T-helper 17 cell (primary cell): Measurements from ENCODE around the gene MXI1. TPM values are rescaled to one million over a fixed set of nuclear protein-coding genes. Genes with fewer than 3 reads are reported as not detected.
A peak's percentile ranks its signal among the peaks of the same experiment; 100 is the strongest.
"Not testable (repeated sequence)": the region's sequence is repeated elsewhere in the genome, so short reads cannot be mapped to it uniquely, and the experiment has no call there.

Experiments
- ATAC-seq: fragments of 150-1000 bp; cut with Tn5 transposase; 2 replicates; pipeline ENCODE4 v1.10.0; 2021; ENCODE audit warnings: mild to moderate bottlenecking, moderate library complexity
- DNase-seq, 3 donors: peaks; one replicate each; pipeline versions ENCODE4 v3.0.0 to v3.0.0-alpha.2; 2020 to 2021
- H3K9me3 ChIP-seq: one replicate; pipeline ENCODE4 v1.7.0; 2013; ENCODE audit warnings: low read length, mild to moderate bottlenecking; ENCODE audit not compliant: control insufficient read depth, poor library complexity, severe bottlenecking
- H3K27ac Mint-ChIP-seq: one replicate; pipeline ENCODE4 v1.8.0; 2022; ENCODE audit warnings: mild to moderate bottlenecking, moderate library complexity, mixed read lengths
- H3K27me3 Mint-ChIP-seq: one replicate; pipeline ENCODE4 v1.8.0; 2022; ENCODE audit warnings: mixed read lengths
- H3K36me3 Mint-ChIP-seq: one replicate; pipeline ENCODE4 v1.8.0; 2022; ENCODE audit warnings: low read depth, mixed read lengths
- H3K4me1 Mint-ChIP-seq: one replicate; pipeline ENCODE4 v1.8.0; 2022; ENCODE audit warnings: mild to moderate bottlenecking, mixed read lengths
- H3K4me3 Mint-ChIP-seq: one replicate; pipeline ENCODE4 v1.8.0; 2022; ENCODE audit warnings: mild to moderate bottlenecking, moderate library complexity, mixed read lengths
- total RNA-seq, 4 donors: library from RNA in 2 of 4; stranded (reverse) in 2 of 4; gene quantifications; one replicate each; pipeline ENCODE4 v1.2.3 and lab custom pipeline; 2022 to 2026

MXI1 gene
- total RNA-seq, 2 donors from 2014 or later = 43.2 to 48.8 TPM

DNA sequence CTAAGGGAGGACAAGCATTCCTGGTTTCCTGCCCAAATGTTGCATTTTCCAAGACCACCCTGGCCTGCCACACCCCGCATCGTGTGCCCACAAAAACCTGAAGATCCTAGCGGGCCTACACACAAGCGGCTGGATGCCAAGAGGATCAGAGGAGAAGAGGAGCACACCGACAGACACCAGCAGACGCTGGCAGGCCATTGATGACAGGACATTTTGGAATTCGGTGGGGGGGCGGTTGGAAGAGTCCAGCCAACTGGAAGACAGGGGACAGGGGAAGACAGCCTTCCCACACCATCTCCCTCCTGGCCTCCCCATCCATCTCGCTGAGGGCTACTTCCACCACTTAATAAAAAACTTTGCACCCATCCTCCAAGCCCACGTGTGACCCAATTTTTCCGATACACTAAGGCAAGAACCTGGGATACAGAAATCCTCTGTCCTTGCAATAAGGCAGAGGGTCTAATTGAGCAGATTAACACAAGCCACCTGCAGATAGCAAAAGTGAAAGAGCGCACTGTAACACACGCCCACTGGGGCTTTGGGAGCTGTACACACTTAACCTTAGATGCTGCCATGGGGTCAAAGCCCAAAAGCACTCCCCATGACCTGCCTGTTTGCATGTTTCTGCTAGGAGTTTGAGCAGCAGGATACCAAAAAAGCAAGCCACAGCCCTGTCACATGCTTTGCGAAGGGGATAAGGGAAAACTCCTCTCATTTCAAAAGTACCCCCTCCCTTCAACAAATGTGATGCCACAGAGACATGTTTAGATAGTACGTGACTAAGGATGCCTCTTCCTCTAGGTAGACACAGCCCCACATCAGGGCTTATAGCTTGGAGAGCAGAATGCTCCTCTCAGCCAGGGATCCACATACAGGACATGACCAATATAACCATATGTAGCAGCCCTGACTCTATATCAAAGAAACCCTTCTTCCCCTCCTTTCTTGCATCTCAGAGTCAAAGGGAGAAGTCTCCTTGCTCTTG lies 110.8 kb downstream of the MXI1 start:
- Mint-ChIP-seq H3K4me1 (peaks cover 1% of the 10 kb centered on the region), H3K36me3 (peaks cover 8% of the 10 kb centered on the region), H3K27me3 (peaks cover 18% of the 10 kb centered on the region), H3K27ac (no peak overlapping the region), H3K4me3 (no peak overlapping the region)
- DNase-seq (no peak), ATAC-seq (no peak)
- H3K9me3 ChIP-seq = no peaks in the 10 kb centered on the region

DNA sequence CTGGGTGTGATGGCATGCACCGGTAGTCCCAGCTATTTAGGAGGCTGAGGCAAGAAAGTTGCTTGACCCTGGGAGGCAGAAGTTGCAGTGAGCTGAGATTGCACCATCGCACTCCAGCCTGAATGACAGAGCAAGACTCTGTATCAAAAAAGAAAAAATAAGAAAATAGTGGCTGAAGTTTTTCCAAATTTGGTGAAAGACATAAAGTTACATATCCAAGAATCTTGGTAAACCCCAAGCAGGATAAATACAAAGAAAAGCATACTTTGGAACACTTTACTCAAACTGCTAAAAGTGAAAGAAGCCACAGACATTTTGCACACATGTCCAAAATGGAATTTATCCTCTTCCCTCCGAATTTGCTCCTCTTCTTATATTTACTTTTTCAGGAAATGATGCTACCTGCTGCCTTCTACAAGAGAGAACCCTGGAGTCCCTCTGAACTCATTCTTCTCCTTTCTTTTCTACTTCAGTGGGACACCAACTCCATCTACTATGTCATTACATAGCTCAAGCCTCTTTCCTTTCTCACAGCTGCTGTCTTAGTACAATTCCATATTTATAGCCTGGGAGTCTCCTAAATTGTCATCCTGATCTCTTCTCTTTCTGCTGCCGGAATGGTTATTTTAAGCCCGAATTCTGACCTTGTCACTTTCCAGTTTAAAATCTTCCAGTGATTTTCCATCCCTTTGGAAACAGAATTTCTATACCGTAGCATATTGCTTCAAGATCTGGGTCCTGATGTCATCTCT lies 114.6 kb downstream of the MXI1 start:
- H3K9me3 ChIP-seq = no peaks in the 10 kb centered on the region
- Mint-ChIP-seq H3K4me1 (peaks cover 8% of the 10 kb centered on the region), H3K4me3 (no peak overlapping the region), H3K27me3 (peaks cover 22% of the 10 kb centered on the region), H3K27ac (no peak overlapping the region), H3K36me3 (peaks cover 8% of the 10 kb centered on the region)
- ATAC-seq (no peak), DNase-seq (no peak)

DNA sequence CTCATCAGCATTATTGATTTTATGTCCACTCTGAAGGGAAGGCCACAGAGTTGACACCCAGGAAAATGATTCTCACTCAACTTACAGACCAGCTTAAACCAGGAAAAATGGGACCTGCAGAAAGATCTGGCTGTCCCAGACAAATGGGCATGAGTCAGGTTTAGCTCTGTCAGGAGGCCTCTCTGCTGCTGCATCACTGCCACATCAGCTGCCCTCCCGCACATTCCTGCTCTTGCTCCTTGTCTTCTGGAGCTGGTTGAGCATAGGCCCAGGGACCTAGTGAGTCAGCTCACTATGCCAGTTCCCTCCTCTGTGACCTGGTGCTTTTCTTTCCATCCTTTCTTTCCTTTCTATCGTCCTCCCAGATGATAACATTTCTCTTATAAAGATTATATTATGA lies 116.1 kb downstream of the MXI1 start:
- ATAC-seq (no peak), DNase-seq (no peak)
- Mint-ChIP-seq H3K27me3 (peaks cover 17% of the 10 kb centered on the region), H3K4me3 (no peak overlapping the region), H3K36me3 (peaks cover 8% of the 10 kb centered on the region), H3K27ac (peak overlapping the region; percentile 56), H3K4me1 (peaks cover 8% of the 10 kb centered on the region)
- no peaks in the 10 kb centered on the region for H3K9me3 ChIP-seq

DNA sequence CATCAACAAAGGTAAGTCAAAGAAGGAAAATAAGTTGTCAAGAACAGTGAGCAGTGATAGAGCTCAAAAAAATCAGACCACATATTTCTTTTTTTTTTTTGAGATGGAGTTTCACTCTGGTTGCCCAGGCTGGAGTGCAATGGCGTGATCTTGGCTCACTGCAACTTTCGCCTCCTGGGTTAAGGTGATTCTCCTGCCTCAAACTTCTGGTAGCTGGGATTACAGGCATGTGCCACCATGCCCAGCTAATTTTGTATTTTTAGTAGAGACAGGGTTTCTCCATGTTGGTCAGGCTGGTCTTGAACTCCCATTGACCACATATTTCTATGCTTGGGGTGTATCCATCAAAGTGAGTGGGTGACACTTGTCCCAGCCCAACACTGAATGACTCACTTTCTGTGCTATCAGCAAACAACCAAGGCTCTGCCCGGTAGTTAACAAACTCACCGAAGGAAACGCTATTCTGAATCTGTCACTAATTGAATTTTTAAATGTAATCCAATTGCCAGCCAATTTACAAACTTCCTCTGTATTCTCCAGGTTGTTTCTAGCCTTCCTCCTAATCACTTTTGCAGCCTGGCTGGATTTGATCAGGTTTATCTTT lies 116.9 kb downstream of the MXI1 start:
- H3K9me3 ChIP-seq = no peaks in the 10 kb centered on the region
- no peak overlapping the region for H3K4me3 Mint-ChIP-seq
- no peak for DNase-seq
- H3K4me1 Mint-ChIP-seq = peaks cover 8% of the 10 kb centered on the region
- peak; percentile 50 for ATAC-seq
- peaks cover 13% of the 10 kb centered on the region for H3K27me3 Mint-ChIP-seq
- H3K27ac Mint-ChIP-seq = peak overlapping the region; percentile 56
- H3K36me3 Mint-ChIP-seq = peaks cover 4% of the 10 kb centered on the region

DNA sequence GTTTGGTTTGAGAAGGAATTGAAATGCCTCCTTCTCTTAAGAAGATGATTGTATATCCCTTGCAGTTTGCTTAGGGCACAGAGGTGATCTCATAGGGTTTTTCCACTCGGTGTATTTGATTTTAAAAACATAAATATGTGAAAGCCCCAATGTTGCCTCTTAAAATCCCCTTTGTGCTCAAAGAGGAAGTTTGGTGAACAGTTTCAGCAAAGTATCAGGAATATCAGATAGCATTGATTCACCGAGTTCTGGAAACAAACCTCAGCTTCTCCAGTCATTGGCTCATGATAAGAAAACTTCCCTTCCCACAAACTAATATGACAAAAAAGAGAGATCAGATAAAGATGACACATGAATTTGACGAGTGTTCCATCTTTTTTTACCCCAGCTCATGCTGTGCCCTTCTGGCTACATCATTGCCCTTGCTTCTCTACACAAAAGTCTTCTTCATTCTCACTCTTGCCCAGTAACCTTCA lies 117.4 kb downstream of the MXI1 start:
- Mint-ChIP-seq H3K4me1 (peaks cover 8% of the 10 kb centered on the region), H3K36me3 (peaks cover under 1% of the 10 kb centered on the region), H3K27ac (peak overlapping the region; percentile 56), H3K27me3 (peaks cover 13% of the 10 kb centered on the region), H3K4me3 (no peak overlapping the region)
- no peaks in the 10 kb centered on the region for H3K9me3 ChIP-seq
- DNase-seq (no peak), ATAC-seq (peak; percentile 74)

DNA sequence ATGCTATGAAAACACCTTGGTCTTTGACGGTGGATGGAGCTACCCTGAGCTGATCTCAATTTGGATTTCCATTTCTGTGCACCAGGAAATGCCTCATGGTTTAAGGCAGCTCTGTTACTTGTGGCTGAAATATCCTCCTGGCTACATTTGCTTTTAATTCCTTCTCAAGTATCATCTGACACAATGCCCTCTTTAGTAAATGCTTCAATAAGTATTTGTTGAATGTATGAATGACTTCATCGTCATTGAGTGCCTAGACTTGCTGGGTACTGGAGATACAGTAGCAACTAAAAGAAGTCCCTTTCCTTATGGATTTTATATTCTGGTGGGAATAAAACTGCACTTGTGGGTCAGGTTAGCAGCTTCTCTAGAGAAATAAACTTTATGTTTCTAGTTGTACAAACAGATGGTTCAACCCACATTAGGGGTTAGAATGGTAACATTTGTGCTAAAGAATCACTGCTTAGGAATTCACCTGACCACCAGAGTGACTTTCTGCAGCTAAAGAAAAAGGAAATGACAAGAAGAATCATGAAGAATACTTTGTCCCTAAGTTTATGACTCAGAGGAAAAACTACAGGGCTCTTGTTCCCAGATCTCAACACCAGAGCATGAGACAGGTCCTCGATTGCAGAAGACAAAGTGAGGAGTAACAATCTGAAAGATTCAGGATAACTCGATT lies 119.1 kb downstream of the MXI1 start:
- peaks cover 13% of the 10 kb centered on the region for H3K27me3 Mint-ChIP-seq
- H3K9me3 ChIP-seq = no peaks in the 10 kb centered on the region
- H3K4me1 Mint-ChIP-seq = peaks cover 8% of the 10 kb centered on the region
- no peak overlapping the region for H3K27ac Mint-ChIP-seq
- no peak for DNase-seq
- ATAC-seq = no peak
- H3K36me3 Mint-ChIP-seq = peaks cover 3% of the 10 kb centered on the region
- H3K4me3 Mint-ChIP-seq = no peak overlapping the region

DNA sequence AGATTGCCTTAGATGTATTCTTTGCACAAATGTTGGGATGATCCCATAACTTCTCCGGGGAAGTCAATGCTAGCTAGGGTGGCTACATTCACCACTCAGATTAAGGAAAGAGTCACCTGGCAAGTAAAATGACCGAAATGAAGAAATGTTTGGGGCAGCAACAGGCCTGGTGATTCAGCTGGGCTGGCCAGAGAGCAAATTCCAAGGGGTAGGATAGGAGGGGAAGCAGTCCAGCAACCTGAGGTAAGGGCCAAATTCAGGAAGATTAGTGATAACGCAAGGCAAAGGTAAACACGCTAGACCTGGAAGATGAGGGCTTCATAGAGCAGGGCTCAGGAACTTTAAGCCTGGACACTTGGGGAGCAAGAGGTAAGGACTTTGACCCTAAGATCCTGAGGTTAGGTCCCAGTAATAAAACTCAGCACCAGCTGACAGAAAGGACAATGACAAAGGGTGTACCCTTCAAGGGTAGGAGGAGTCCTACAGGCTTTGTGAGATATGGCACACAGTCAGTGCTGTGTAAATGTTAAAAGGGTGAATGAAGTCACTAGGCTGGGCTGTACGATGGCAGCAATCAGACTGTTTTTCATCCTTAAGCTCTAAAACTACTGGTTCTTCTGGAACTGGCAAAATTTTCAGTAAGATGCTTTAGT lies 120.0 kb downstream of the MXI1 start:
- H3K36me3 Mint-ChIP-seq = peaks cover 3% of the 10 kb centered on the region
- H3K4me1 Mint-ChIP-seq = peaks cover 8% of the 10 kb centered on the region
- H3K4me3 Mint-ChIP-seq = no peak overlapping the region
- ATAC-seq = no peak
- peaks cover 13% of the 10 kb centered on the region for H3K27me3 Mint-ChIP-seq
- H3K27ac Mint-ChIP-seq = no peak overlapping the region
- no peaks in the 10 kb centered on the region for H3K9me3 ChIP-seq
- no peak for DNase-seq

DNA sequence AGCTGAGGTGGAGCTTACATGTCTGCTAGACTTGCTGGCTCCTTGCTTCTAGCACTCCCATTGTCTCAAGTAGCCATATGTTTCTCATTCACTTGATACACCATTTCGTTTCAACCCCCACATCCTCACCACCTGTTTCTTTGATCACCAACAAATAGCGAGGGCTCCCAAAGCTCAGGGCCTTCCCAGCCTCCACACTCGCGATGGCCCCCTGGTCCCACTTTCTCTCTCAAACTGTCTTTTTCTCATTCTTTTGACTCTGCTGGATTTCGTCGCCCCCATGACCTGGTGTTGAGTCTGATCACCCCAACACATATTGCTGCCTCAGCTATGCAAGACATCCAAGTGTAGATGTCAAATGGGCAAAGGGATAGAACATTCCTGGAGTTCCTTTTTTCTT lies 123.3 kb downstream of the MXI1 start:
- H3K27me3 Mint-ChIP-seq = peaks cover 4% of the 10 kb centered on the region
- H3K4me3 Mint-ChIP-seq = no peak overlapping the region
- ATAC-seq (no peak), DNase-seq (no peak)
- no peaks in the 10 kb centered on the region for H3K9me3 ChIP-seq
- H3K4me1 Mint-ChIP-seq = peaks cover 7% of the 10 kb centered on the region
- H3K36me3 Mint-ChIP-seq = peaks cover 3% of the 10 kb centered on the region
- no peak overlapping the region for H3K27ac Mint-ChIP-seq

DNA sequence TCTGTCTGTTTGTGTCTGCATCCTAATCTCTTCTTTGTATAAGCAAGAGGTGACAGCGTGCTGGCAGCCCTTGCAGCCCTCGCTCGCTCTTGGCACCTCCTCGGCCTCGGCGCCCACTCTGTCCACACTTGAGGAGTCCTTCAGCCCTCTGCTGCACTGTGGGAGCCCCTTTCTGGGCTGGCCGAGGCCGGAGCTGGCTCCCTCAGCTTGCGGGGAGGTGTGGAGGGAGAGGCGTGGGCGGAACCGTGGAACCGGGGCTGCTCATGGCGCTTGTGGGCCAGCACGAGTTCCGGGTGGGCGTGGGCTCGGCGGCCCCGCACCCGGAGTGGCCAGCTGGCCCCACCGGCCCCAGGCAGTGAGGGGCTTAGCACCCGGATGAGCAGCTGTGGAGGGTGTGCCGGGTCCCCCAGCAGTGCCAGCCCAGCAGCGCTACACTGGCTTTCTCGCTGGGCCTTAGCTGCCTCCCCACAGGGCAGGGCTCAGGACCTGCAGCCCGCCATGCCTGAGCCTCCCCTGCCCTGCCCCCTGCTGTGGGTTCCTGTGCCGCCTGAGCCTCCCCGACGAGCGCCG lies 123.9 kb downstream of the MXI1 start:
- ATAC-seq, H3K27ac Mint-ChIP-seq, DNase-seq, H3K27me3 Mint-ChIP-seq, H3K4me3 Mint-ChIP-seq, H3K9me3 ChIP-seq, H3K36me3 Mint-ChIP-seq: not testable (repeated sequence)
- peaks cover 11% of the 10 kb centered on the region for H3K4me1 Mint-ChIP-seq

DNA sequence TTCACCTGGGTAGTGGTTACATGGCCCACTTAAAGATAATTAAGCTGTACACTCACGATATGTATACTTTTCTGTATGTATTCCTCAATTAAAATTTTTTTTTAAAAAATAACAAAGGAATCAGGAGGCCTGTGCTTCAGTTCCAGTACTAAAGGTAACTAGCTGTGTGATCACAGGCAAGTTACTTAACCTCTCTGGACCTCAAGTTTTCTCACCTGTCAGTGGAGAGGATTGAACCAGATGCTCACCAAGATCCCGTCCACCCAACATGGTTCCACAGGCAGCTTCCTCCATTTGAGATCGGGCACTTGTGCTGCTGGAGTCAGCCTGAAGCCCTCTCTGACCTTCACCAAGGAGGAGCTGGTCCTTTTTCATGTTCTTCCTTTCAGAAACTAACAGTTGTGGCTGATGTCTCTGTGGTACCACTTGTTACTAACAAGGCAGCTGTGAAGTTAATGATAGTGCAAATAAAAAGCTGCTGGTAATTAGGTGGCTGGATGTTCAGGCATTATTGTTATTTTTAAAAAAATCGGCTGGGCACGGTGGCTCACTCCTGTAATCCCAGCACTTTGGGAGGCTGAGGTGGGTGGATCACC lies 126.8 kb downstream of the MXI1 start:
- peaks cover 7% of the 10 kb centered on the region for H3K27me3 Mint-ChIP-seq
- H3K27ac Mint-ChIP-seq = no peak overlapping the region
- no peak for ATAC-seq
- peaks cover 22% of the 10 kb centered on the region for H3K4me1 Mint-ChIP-seq
- no peak overlapping the region for H3K4me3 Mint-ChIP-seq
- peaks cover 4% of the 10 kb centered on the region for H3K36me3 Mint-ChIP-seq
- DNase-seq = no peak
- no peaks in the 10 kb centered on the region for H3K9me3 ChIP-seq

DNA sequence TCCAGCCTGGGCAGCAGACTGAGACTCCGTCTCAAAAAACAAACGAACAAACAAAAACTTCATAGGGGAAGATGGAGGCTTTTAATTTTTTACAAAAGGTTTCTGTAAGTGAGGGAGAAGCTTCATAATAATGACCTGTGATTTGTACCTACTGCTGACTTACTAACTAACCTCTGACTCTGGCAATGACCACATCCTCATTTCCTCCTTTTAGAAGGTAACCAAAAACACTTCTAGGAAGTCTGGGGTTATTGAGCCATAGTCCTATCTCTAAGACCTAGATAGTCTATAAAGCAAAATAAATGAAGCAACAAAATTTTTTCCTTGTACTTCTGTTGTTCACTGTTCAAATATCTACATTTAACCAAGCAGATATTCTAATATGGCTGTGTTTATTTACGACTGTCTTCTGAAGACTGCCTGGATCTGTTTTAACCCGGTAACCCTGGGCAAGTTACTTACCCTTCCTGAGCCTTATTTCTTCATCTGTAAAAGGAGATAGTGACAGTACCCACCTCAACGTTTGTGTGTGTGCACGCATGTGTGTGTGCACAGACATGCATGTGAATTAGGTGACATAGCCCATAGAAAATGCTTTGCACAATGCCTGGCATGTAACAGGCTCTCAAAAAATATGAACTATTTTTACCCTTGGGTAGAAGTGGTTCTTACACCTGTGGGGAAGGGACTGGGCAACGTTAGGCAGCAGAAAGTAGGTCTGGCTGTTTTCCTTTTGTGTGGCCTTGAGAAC lies 128.1 kb downstream of the MXI1 start:
- H3K27ac Mint-ChIP-seq = peak overlapping the region; percentile 8
- DNase-seq (no peak), ATAC-seq (peak; percentile 50)

More for the DNA sequence above, 128.1 kb downstream of the MXI1 start:
- Mint-ChIP-seq H3K4me1 (peaks cover 26% of the 10 kb centered on the region), H3K4me3 (no peak overlapping the region), H3K36me3 (peaks cover 6% of the 10 kb centered on the region), H3K27me3 (peaks cover 15% of the 10 kb centered on the region)
- no peaks in the 10 kb centered on the region for H3K9me3 ChIP-seq
